ENCODE results near the gene GANAB.
"Not testable (repeated sequence)": the region's sequence is repeated elsewhere in the genome, so short reads cannot be mapped to it uniquely, and the experiment has no call there.

Gene GANAB

GRCh38 chr11:62585356-62585755, 61.1 kb downstream of the GANAB start:
- in situ Hi-C loops (cut with MboI; ENCODE audit: low pct_unique_long_range_greater_than_20kb, low sequenced_read_pairs); DNase-seq: not testable (repeated sequence)

- DNase-seq; in situ Hi-C loops (cut with MboI; ENCODE audit: low pct_unique_long_range_greater_than_20kb, low sequenced_read_pairs): not testable (repeated sequence)
Observed at GRCh38 chr11:62581735-62582134, 64.7 kb downstream of the GANAB start.

GRCh38 chr11:62580959-62581715, 65.3 kb downstream of the GANAB start:
- no peak for DNase-seq
- in situ Hi-C loops (cut with MboI; ENCODE audit: low pct_unique_long_range_greater_than_20kb, low sequenced_read_pairs), result no loop called here

- no peak for DNase-seq
- in situ Hi-C loops (cut with MboI; ENCODE audit: low pct_unique_long_range_greater_than_20kb, low sequenced_read_pairs), result no loop called here
Observed at GRCh38 chr11:62579252-62579651, 67.2 kb downstream of the GANAB start.

- DNase-seq, result no peak
- in situ Hi-C loops (cut with MboI; ENCODE audit: low pct_unique_long_range_greater_than_20kb, low sequenced_read_pairs), result no loop called here
Observed at GRCh38 chr11:62578541-62578940, 67.9 kb downstream of the GANAB start.

GRCh38 chr11:62577046-62577714, 69.2 kb downstream of the GANAB start:
- DNase-seq, result no peak
- in situ Hi-C loops (cut with MboI; ENCODE audit: low pct_unique_long_range_greater_than_20kb, low sequenced_read_pairs), result no loop called here

GRCh38 chr11:62575837-62576236, 70.6 kb downstream of the GANAB start:
- in situ Hi-C loops (cut with MboI; ENCODE audit: low pct_unique_long_range_greater_than_20kb, low sequenced_read_pairs), result no loop called here
- no peak for DNase-seq

- no peak for DNase-seq
- in situ Hi-C loops (cut with MboI; ENCODE audit: low pct_unique_long_range_greater_than_20kb, low sequenced_read_pairs), result no loop called here
Observed at GRCh38 chr11:62575156-62575555, 71.3 kb downstream of the GANAB start.
